CD14-positive monocyte (primary cell): ENCODE data around the gene CASD1. TPM values are rescaled to one million over a fixed set of nuclear protein-coding genes. Genes with fewer than 3 reads are reported as not detected.

ENCODE experiments used
- DNase-seq, 3 donors: peaks; one replicate each; pipeline ENCODE4 v3.0.0-alpha.2; 2011 to 2022
- H2AFZ ChIP-seq: 2 replicates; pipeline ENCODE4 v1.6.0; 2012; ENCODE audit warnings: mild to moderate bottlenecking, low read depth, low read length, inconsistent platforms; ENCODE audit not compliant: insufficient read depth, poor library complexity, severe bottlenecking
- H3K27ac ChIP-seq, 2 donors: 1 replicate in 1 of 2; 2 replicates in 1 of 2; pipeline ENCODE4 v1.5.1; 2012 to 2013; ENCODE audit warnings: low read length in 2 of 2, control low read depth in 1 of 2, inconsistent platforms in 1 of 2, low read depth in 1 of 2, mild to moderate bottlenecking in 1 of 2
- H3K27me3 ChIP-seq, 2 donors: one replicate each; pipeline versions ENCODE4 v1.6.0 to v1.6.1; 2011 to 2013; ENCODE audit warnings: low read length in 2 of 2; ENCODE audit not compliant: control insufficient read depth in 2 of 2, insufficient read depth in 2 of 2
- H3K36me3 ChIP-seq, 2 donors: replicated peaks in 1 of 2; 1 replicate in 1 of 2; 2 replicates in 1 of 2; pipeline versions ENCODE4 v1.5.1 to v1.6.1; 2012 to 2013; ENCODE audit warnings: low read length in 2 of 2, control low read depth in 1 of 2, inconsistent platforms in 1 of 2, mild to moderate bottlenecking in 1 of 2; ENCODE audit not compliant: insufficient read depth in 2 of 2, control insufficient read depth in 1 of 2
- H3K4me1 ChIP-seq, 2 donors: 1 replicate in 1 of 2; 2 replicates in 1 of 2; pipeline versions ENCODE4 v1.5.1 to v1.6.1; 2012 to 2013; ENCODE audit warnings: low read length in 2 of 2, control low read depth in 1 of 2, inconsistent platforms in 1 of 2, mild to moderate bottlenecking in 1 of 2, moderate library complexity in 1 of 2; ENCODE audit not compliant: insufficient read depth in 2 of 2, control insufficient read depth in 1 of 2
- H3K4me2 ChIP-seq: replicated peaks from 2 replicates; pipeline ENCODE3; 2012; ENCODE audit warnings: low read length, moderate library complexity, mild to moderate bottlenecking; ENCODE audit not compliant: poor library complexity, severe bottlenecking; ENCODE audit errors: extremely low read depth
- H3K4me3 ChIP-seq, 3 experiments: fragments of 200-600 bp in 1 of 3; sonication (generic) in 1 of 3; replicated peaks in 1 of 3; 1 replicate in 2 of 3; 2 replicates in 1 of 3; pipeline ENCODE4 v1.5.1; 2011 to 2013; ENCODE audit warnings: low read length in 3 of 3, mild to moderate bottlenecking in 3 of 3, control low read depth in 2 of 3, low read depth in 2 of 3, inconsistent platforms in 1 of 3, moderate library complexity in 1 of 3
- H3K79me2 ChIP-seq: 2 replicates; pipeline ENCODE4 v1.6.0; 2012; ENCODE audit warnings: mild to moderate bottlenecking, control low read depth, inconsistent platforms, low read length, moderate library complexity; ENCODE audit not compliant: insufficient read depth
- H3K9ac ChIP-seq: 2 replicates; pipeline ENCODE4 v1.6.0; 2017; ENCODE audit warnings: low read length, mild to moderate bottlenecking; ENCODE audit not compliant: insufficient read depth, poor library complexity, severe bottlenecking
- H3K9me3 ChIP-seq, 2 donors: replicated peaks in 1 of 2; 1 replicate in 1 of 2; 2 replicates in 1 of 2; pipeline versions ENCODE4 v1.5.1 to v1.6.1; 2012 to 2013; ENCODE audit warnings: low read length in 2 of 2, control low read depth in 1 of 2; ENCODE audit not compliant: control insufficient read depth in 1 of 2, insufficient read depth in 1 of 2
- H4K20me1 ChIP-seq: 2 replicates; pipeline ENCODE4 v1.6.0; 2012; ENCODE audit warnings: mild to moderate bottlenecking, low read length, control low read depth, moderate library complexity; ENCODE audit not compliant: insufficient read depth
- H3K27ac Mint-ChIP-seq, 7 donors: one replicate each; pipeline ENCODE4 v1.8.0; 2020; ENCODE audit warnings: mild to moderate bottlenecking in 7 of 7, mixed read lengths in 7 of 7, moderate library complexity in 6 of 7, inconsistent platforms in 2 of 7
- H3K27me3 Mint-ChIP-seq, 3 donors: one replicate each; pipeline ENCODE4 v1.8.0; 2021 to 2022; ENCODE audit warnings: low read depth in 3 of 3, mild to moderate bottlenecking in 3 of 3, mixed read lengths in 3 of 3, moderate library complexity in 3 of 3, inconsistent platforms in 1 of 3
- H3K36me3 Mint-ChIP-seq, 2 donors: one replicate each; pipeline ENCODE4 v1.8.0; 2020; ENCODE audit warnings: mixed read lengths in 2 of 2, inconsistent platforms in 1 of 2, mild to moderate bottlenecking in 1 of 2
- H3K4me1 Mint-ChIP-seq: one replicate; pipeline ENCODE4 v1.8.0; 2020; ENCODE audit warnings: mild to moderate bottlenecking, mixed read lengths
- H3K4me3 Mint-ChIP-seq, 2 donors: one replicate each; pipeline ENCODE4 v1.8.0; 2020; ENCODE audit warnings: mild to moderate bottlenecking in 2 of 2, mixed read lengths in 2 of 2, moderate library complexity in 1 of 2
- H3K9me3 Mint-ChIP-seq, 7 donors: one replicate each; pipeline ENCODE4 v1.8.0; 2020 to 2022; ENCODE audit warnings: mixed read lengths in 7 of 7, mild to moderate bottlenecking in 6 of 7, moderate library complexity in 6 of 7, inconsistent platforms in 2 of 7
- WGBS: methylation state at CpG from one replicate; pipeline ENCODE4 v1.1.5; 2013; ENCODE audit warnings: missing lambda C conversion rate; ENCODE audit not compliant: insufficient coverage; 5-methylcytosine and 5-hydroxymethylcytosine counted together
- intact Hi-C, 2 donors: fragments of 100-400 bp; cut with micrococcal nuclease; formaldehyde crosslinking; loops; one replicate each; pipeline versions ENCODE4 v1.15.0 to v1.15.1; 2023
- polyA plus RNA-seq, 3 donors: library from polyadenylated mRNA; depleted of rRNA in 1 of 3; unstranded in 2 of 3; stranded (reverse) in 1 of 3; fragments of 300-500 nt in 2 of 3; fragments of >200 nt in 1 of 3; fragmentation: Illumina TruSeq in 2 of 3; gene quantifications; 1 replicate in 2 of 3; 2 replicates in 1 of 3; pipeline ENCODE4 v1.2.3, GENCODE V29; 2012 to 2021
- TF ChIP-seq, protein P1 (sequence below): fragments of 200-600 bp; IDR thresholded peaks from one replicate; pipeline ENCODE4 v1.8.0; 2022; ENCODE audit warnings: antibody characterized with exemption, mild to moderate bottlenecking

Gene CASD1
- polyA plus RNA-seq, 3 donors: 2.0 to 4.4 (median 3.6) TPM

DNA sequence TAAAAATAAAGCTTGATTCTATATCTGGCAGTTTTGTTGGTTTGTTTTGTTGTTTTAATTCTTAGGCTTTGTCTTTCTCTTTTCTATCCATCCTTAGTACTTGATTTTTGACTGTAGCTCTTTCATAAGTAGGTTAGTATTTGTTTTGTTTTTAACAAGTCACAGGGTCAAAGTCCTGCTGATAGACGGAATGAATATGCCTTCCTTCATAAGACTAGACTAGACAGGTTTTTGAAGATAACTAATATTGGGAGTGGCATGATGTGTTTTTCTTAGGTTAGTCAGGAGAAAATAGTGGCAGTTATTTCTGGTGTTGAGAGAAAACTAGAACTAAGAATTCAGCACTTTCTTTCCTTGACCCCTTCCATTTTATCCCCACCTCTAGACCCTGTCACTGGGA lies 50.4 kb downstream of the CASD1 start:
- Mint-ChIP-seq H3K36me3 (peaks cover 10 to 15% of the 10 kb centered on the region in 2 donors), H3K27ac (no peak overlapping the region), H3K4me3 (no peak overlapping the region), H3K4me1 (peaks cover 6% of the 10 kb centered on the region), H3K9me3 (no peaks in the 10 kb centered on the region), H3K27me3 (peaks cover 0 to 3% (median 0%) of the 10 kb centered on the region in 3 donors)
- Histone ChIP-seq H3K4me2 (no peak overlapping the region), H3K9ac (no peak overlapping the region), H3K4me1 (no peaks in the 10 kb centered on the region), H3K4me3 (no peak overlapping the region), H4K20me1 (no peaks in the 10 kb centered on the region), H3K79me2 (no peaks in the 10 kb centered on the region), H3K36me3 (peaks cover 0 to 2% of the 10 kb centered on the region in 2 donors), H3K9me3 (no peaks in the 10 kb centered on the region), H3K27me3 (no peaks in the 10 kb centered on the region), H2AFZ (no peak overlapping the region), H3K27ac (no peak overlapping the region)
- intact Hi-C loops: no loop called here
- no CpG with 5 or more reads among the region's 1 CpG for WGBS
- TF ChIP-seq, protein P1, sequence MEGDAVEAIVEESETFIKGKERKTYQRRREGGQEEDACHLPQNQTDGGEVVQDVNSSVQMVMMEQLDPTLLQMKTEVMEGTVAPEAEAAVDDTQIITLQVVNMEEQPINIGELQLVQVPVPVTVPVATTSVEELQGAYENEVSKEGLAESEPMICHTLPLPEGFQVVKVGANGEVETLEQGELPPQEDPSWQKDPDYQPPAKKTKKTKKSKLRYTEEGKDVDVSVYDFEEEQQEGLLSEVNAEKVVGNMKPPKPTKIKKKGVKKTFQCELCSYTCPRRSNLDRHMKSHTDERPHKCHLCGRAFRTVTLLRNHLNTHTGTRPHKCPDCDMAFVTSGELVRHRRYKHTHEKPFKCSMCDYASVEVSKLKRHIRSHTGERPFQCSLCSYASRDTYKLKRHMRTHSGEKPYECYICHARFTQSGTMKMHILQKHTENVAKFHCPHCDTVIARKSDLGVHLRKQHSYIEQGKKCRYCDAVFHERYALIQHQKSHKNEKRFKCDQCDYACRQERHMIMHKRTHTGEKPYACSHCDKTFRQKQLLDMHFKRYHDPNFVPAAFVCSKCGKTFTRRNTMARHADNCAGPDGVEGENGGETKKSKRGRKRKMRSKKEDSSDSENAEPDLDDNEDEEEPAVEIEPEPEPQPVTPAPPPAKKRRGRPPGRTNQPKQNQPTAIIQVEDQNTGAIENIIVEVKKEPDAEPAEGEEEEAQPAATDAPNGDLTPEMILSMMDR: no peak
- DNase-seq: no peak

DNA sequence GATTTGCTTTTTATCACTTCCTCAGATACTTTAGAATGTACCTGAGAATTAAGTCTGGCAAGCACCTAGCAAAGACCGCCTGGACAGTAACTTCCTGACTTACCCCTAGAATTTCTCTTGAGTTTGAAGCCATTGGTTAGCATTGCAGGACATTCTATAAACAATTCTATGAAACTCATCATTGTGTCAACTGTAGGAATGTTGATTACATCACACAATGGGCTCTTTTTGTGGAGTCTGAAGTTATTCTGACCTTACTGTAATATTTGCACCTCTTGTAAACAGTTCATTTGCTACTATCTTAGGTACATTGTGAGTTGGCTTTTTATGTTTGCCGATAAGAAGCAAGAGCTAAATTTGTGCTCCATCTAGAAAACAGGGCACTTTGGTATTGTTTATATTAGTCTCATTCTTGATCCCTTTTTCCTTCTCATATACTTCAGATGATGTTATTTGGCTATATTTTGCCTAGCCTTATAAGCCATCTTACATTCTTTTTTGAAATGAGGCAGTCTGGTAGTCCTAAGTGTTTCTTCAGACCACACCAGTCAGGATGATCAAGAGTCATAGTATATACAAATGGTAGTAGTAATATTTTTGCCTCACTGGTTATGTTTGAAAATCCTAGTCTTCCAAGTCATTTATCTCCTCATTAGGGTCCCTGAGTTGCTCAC lies 52.4 kb downstream of the CASD1 start:
- Histone ChIP-seq H3K79me2 (no peaks in the 10 kb centered on the region), H2AFZ (no peak overlapping the region), H3K4me2 (no peak overlapping the region), H3K27ac (no peak overlapping the region), H3K9me3 (no peaks in the 10 kb centered on the region), H3K4me3 (no peak overlapping the region), H3K9ac (no peak overlapping the region), H3K27me3 (no peaks in the 10 kb centered on the region), H4K20me1 (no peaks in the 10 kb centered on the region), H3K36me3 (no peaks in the 10 kb centered on the region), H3K4me1 (no peaks in the 10 kb centered on the region)
- Mint-ChIP-seq H3K27ac (no peak overlapping the region), H3K27me3 (peaks cover 0 to 3% (median 0%) of the 10 kb centered on the region in 3 donors), H3K4me3 (no peak overlapping the region), H3K9me3 (no peaks in the 10 kb centered on the region), H3K36me3 (peaks cover 7% of the 10 kb centered on the region in 2 donors), H3K4me1 (peaks cover 6% of the 10 kb centered on the region)
- WGBS: no CpG with 5 or more reads among the region's 2 CpGs
- TF ChIP-seq, protein P1: no peak
- no peak for DNase-seq
- intact Hi-C loops: no loop called here
